ENCODE results near the gene MIER2. TPM values are rescaled to one million over a fixed set of nuclear protein-coding genes. Genes with fewer than 3 reads are reported as not detected.

MIER2 gene
- total and polyA plus RNA-seq, 2 donors (not counting 1 experiment from before 2014, with no cell fraction given), result 10.5 to 19.7 TPM

GRCh38 chr19:335486-336066 is 9.0 kb downstream of the MIER2 start:
- Histone ChIP-seq H3K27me3 (replicated peaks in 1 of 4; ENCODE audit: control extremely low read depth in 1 of 4, control insufficient read depth in 3 of 4, insufficient read depth in 4 of 4, low read length in 3 of 4) (no peaks in the 10 kb centered on the region), H3K4me2 (replicated peaks; ENCODE audit: low read depth, low read length, poor library complexity, severe bottlenecking) (no peak overlapping the region), H3K9ac (ENCODE audit: low read length) (no peak overlapping the region), H3K4me1 (ENCODE audit: control insufficient read depth in 2 of 2, insufficient read depth in 2 of 2, low read length in 2 of 2) (no peaks in the 10 kb centered on the region), H4K20me1 (ENCODE audit: control insufficient read depth, insufficient read depth, low read length, poor library complexity, severe bottlenecking) (peaks cover 21% of the 10 kb centered on the region), H3K36me3 (replicated peaks in 1 of 2; ENCODE audit: control extremely low read depth in 1 of 2, control insufficient read depth in 1 of 2, extremely low read depth in 1 of 2, insufficient read depth in 2 of 2, low read length in 1 of 2) (peaks cover 0 to 27% of the 10 kb centered on the region in 2 experiments), H2AFZ (ENCODE audit: insufficient read depth, low read depth, low read length, poor library complexity, severe bottlenecking) (no peak overlapping the region), H3K79me2 (ENCODE audit: control insufficient read depth, insufficient read depth, low read length) (peaks cover 40% of the 10 kb centered on the region), H3K4me3 (ENCODE audit: control extremely low read depth in 1 of 5, extremely low read depth in 1 of 5, insufficient read depth in 1 of 5, low read depth in 2 of 5, low read length in 4 of 5) (no peak overlapping the region), H3K27ac (ENCODE audit: low read length in 2 of 2) (no peak overlapping the region), H3K9me3 (ENCODE audit: control extremely low read depth in 1 of 3, control insufficient read depth in 2 of 3, insufficient read depth in 1 of 3, low read length in 2 of 3) (peaks cover 0 to 7% (median 2%) of the 10 kb centered on the region in 3 donors)
- intact Hi-C loops (cut with micrococcal nuclease), result no loop called here
- CTCF ChIA-PET, result no interaction called here
- H3K4me1 Mint-ChIP-seq, result peaks cover 16% of the 10 kb centered on the region
- DNase-seq (no peak), ATAC-seq (ENCODE audit: low read depth) (no peak)
- no peaks in the 10 kb centered on the region for H3K27me3 Mint-ChIP-seq
- TF ChIP-seq CTCF (IDR thresholded peaks at IDR 0.05) (no peak), EZH2 (IDR thresholded peaks at IDR 0.05; ENCODE audit: borderline replicate concordance, insufficient read depth, low read depth, low read length, poor library complexity, severe bottlenecking) (no peak)
- 93% methylated on average over 18 of the region's 21 CpGs for WGBS (ENCODE audit: insufficient coverage)
- POLR2A ChIA-PET, result no interaction called here
- H3K4me3 Mint-ChIP-seq, result no peak overlapping the region
- H3K9me3 Mint-ChIP-seq (ENCODE audit: insufficient read depth), result peaks cover 5% of the 10 kb centered on the region
- no peak overlapping the region for H3K27ac Mint-ChIP-seq

- Histone ChIP-seq H3K9me3 (ENCODE audit: control extremely low read depth in 1 of 3, control insufficient read depth in 2 of 3, insufficient read depth in 1 of 3, low read length in 2 of 3) (peaks cover 0 to 12% (median 4%) of the 10 kb centered on the region in 3 donors), H3K4me2 (replicated peaks; ENCODE audit: low read depth, low read length, poor library complexity, severe bottlenecking) (no peak overlapping the region), H3K79me2 (ENCODE audit: control insufficient read depth, insufficient read depth, low read length) (peaks cover 40% of the 10 kb centered on the region), H3K4me3 (ENCODE audit: control extremely low read depth in 1 of 5, extremely low read depth in 1 of 5, insufficient read depth in 1 of 5, low read depth in 2 of 5, low read length in 4 of 5) (no peak overlapping the region), H3K27ac (ENCODE audit: low read length in 2 of 2) (no peak overlapping the region), H2AFZ (ENCODE audit: insufficient read depth, low read depth, low read length, poor library complexity, severe bottlenecking) (no peak overlapping the region), H3K36me3 (replicated peaks in 1 of 2; ENCODE audit: control extremely low read depth in 1 of 2, control insufficient read depth in 1 of 2, extremely low read depth in 1 of 2, insufficient read depth in 2 of 2, low read length in 1 of 2) (peaks cover 0 to 30% of the 10 kb centered on the region in 2 experiments), H4K20me1 (ENCODE audit: control insufficient read depth, insufficient read depth, low read length, poor library complexity, severe bottlenecking) (peaks cover 21% of the 10 kb centered on the region), H3K4me1 (ENCODE audit: control insufficient read depth in 2 of 2, insufficient read depth in 2 of 2, low read length in 2 of 2) (no peaks in the 10 kb centered on the region), H3K27me3 (replicated peaks in 1 of 4; ENCODE audit: control extremely low read depth in 1 of 4, control insufficient read depth in 3 of 4, insufficient read depth in 4 of 4, low read length in 3 of 4) (no peaks in the 10 kb centered on the region), H3K9ac (ENCODE audit: low read length) (no peak overlapping the region)
- DNase-seq (no peak), ATAC-seq (ENCODE audit: low read depth) (no peak)
- POLR2A ChIA-PET, result no interaction called here
- CTCF ChIA-PET, result no interaction called here
- H3K27me3 Mint-ChIP-seq, result no peaks in the 10 kb centered on the region
- intact Hi-C loops (cut with micrococcal nuclease), result no loop called here
- TF ChIP-seq EZH2 (IDR thresholded peaks at IDR 0.05; ENCODE audit: borderline replicate concordance, insufficient read depth, low read depth, low read length, poor library complexity, severe bottlenecking) (no peak), CTCF (IDR thresholded peaks at IDR 0.05) (no peak)
- 95% methylated on average over 9 of the region's 9 CpGs for WGBS (ENCODE audit: insufficient coverage)
- H3K27ac Mint-ChIP-seq, result no peak overlapping the region
- H3K9me3 Mint-ChIP-seq (ENCODE audit: insufficient read depth), result peaks cover 5% of the 10 kb centered on the region
- no peak overlapping the region for H3K4me3 Mint-ChIP-seq
- H3K4me1 Mint-ChIP-seq, result peaks cover 13% of the 10 kb centered on the region
Observed at GRCh38 chr19:335072-335471, 9.5 kb downstream of the MIER2 start.

Measured in B cell (primary cell).